ENCODE results near the gene SEC63.

The SEC63 gene

GRCh38 chr6:107849325-107849724, 108.7 kb downstream of the SEC63 start:
- Histone ChIP-seq H3K4me3 (ENCODE audit: low read depth, low read length) (no peak overlapping the region), H3K4me1 (ENCODE audit: control insufficient read depth, insufficient read depth, low read length) (peaks cover 4% of the 10 kb centered on the region; the same call in 1 of the 2 replicates), H3K27me3 (ENCODE audit: control insufficient read depth, insufficient read depth, low read length) (peaks cover 11% of the 10 kb centered on the region; the same call in 1 of the 2 replicates), H3K36me3 (ENCODE audit: control insufficient read depth, insufficient read depth, low read length) (no peaks in the 10 kb centered on the region), H3K9me3 (ENCODE audit: control insufficient read depth, insufficient read depth, low read length) (no peaks in the 10 kb centered on the region), H3K9ac (ENCODE audit: low read depth, low read length) (no peak overlapping the region), H3K27ac (ENCODE audit: low read depth, low read length) (no peak overlapping the region)

GRCh38 chr6:107847844-107848802, 109.9 kb downstream of the SEC63 start:
- H3K4me1 ChIP-seq (ENCODE audit: control insufficient read depth, insufficient read depth, low read length) = peaks cover 4% of the 10 kb centered on the region; the same call in 1 of the 2 replicates
- H3K36me3 ChIP-seq (ENCODE audit: control insufficient read depth, insufficient read depth, low read length) = no peaks in the 10 kb centered on the region
- peak overlapping the region; percentile 52 for H3K9ac ChIP-seq (ENCODE audit: low read depth, low read length)
- H3K27me3 ChIP-seq (ENCODE audit: control insufficient read depth, insufficient read depth, low read length) = peaks cover 11% of the 10 kb centered on the region; the same call in 1 of the 2 replicates
- H3K4me3 ChIP-seq (ENCODE audit: low read depth, low read length) = peak overlapping the region; percentile 77
- no peaks in the 10 kb centered on the region for H3K9me3 ChIP-seq (ENCODE audit: control insufficient read depth, insufficient read depth, low read length)
- no peak overlapping the region for H3K27ac ChIP-seq (ENCODE audit: low read depth, low read length)

DNA sequence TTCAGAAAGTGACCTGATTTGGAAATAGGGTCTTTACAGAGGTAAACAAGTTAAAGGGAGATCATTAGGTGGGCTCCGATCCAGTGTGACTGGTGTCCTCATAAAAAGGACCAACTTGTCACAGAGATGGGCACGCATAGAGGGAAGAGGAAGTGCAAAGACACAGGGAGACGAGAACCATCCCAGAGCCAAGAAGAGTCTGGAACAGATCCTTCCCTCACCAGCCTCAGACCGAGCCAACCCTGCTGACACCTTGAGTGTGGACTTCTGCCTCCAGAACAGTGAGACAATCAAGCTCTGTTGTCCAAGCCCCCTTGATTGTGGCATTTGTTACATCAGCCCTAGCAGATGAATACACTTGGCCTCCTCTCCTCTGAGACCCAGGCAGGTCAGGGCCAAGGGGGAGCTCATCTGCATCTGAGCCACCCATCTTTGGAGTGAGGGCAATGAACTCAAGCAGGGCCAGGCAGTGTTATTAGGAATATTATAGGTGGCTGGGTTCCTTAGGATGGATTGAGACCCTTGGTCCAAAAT, 111.7 kb downstream of the SEC63 start:
- Histone ChIP-seq H3K27me3 (ENCODE audit: control insufficient read depth, insufficient read depth, low read length) (peaks cover 11% of the 10 kb centered on the region; the same call in 1 of the 2 replicates), H3K36me3 (ENCODE audit: control insufficient read depth, insufficient read depth, low read length) (no peaks in the 10 kb centered on the region), H3K9ac (ENCODE audit: low read depth, low read length) (no peak overlapping the region), H3K4me3 (ENCODE audit: low read depth, low read length) (no peak overlapping the region), H3K9me3 (ENCODE audit: control insufficient read depth, insufficient read depth, low read length) (no peaks in the 10 kb centered on the region), H3K27ac (ENCODE audit: low read depth, low read length) (no peak overlapping the region), H3K4me1 (ENCODE audit: control insufficient read depth, insufficient read depth, low read length) (peaks cover 4% of the 10 kb centered on the region; the same call in 1 of the 2 replicates)

DNA sequence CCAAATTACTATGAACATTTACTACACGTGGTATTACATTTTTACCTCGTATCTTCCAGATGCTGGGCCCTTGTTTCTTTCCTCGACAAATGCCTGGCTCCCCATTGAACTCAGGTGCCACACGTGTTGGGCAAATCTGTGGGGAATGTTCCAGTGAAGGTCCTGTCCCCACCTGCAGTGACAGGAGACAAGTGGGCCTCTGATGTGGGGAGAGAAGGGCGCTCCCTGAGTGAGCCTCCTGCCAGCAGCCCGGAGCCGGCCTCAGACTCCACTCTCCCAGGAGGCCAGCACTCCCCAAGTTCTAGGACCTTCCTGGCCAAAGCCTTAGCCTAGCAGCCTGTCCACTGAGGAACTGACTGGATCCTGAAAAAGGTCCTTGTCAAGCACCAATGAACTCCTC, 112.2 kb downstream of the SEC63 start:
- H3K27me3 ChIP-seq (ENCODE audit: control insufficient read depth, insufficient read depth, low read length) = peaks cover 11% of the 10 kb centered on the region; the same call in 1 of the 2 replicates
- H3K27ac ChIP-seq (ENCODE audit: low read depth, low read length) = no peak overlapping the region
- no peak overlapping the region for H3K4me3 ChIP-seq (ENCODE audit: low read depth, low read length)
- H3K9me3 ChIP-seq (ENCODE audit: control insufficient read depth, insufficient read depth, low read length) = no peaks in the 10 kb centered on the region
- H3K9ac ChIP-seq (ENCODE audit: low read depth, low read length) = no peak overlapping the region
- peaks cover 4% of the 10 kb centered on the region; the same call in 1 of the 2 replicates for H3K4me1 ChIP-seq (ENCODE audit: control insufficient read depth, insufficient read depth, low read length)
- H3K36me3 ChIP-seq (ENCODE audit: control insufficient read depth, insufficient read depth, low read length) = no peaks in the 10 kb centered on the region

DNA sequence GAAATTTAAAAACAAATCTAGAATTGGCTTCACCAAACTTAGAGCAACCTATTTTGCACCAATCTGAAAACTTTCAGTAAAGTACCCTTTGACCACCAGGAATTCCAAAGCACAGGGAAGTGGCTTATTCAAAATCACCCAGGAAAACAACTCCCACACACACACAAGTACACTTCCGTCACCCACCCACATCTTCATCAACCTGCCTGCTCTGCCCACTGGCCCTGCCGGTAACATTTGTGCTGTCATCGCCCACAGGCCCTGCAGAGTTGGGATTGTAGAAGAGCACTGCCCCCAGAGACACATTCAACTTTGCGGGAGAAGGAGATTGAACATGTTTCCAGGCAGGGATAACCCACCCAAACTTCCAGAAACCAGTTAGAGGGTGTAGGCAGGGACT, 114.6 kb downstream of the SEC63 start:
- H3K27me3 ChIP-seq (ENCODE audit: control insufficient read depth, insufficient read depth, low read length) = 0 out of 2 replicates have a peak, but pooled peaks cover 5% of the 10 kb centered on the region
- H3K4me3 ChIP-seq (ENCODE audit: low read depth, low read length) = no peak overlapping the region
- no peak overlapping the region for H3K9ac ChIP-seq (ENCODE audit: low read depth, low read length)
- peaks cover 1% of the 10 kb centered on the region; the same call in 1 of the 2 replicates for H3K4me1 ChIP-seq (ENCODE audit: control insufficient read depth, insufficient read depth, low read length)
- H3K36me3 ChIP-seq (ENCODE audit: control insufficient read depth, insufficient read depth, low read length) = no peaks in the 10 kb centered on the region
- no peaks in the 10 kb centered on the region for H3K9me3 ChIP-seq (ENCODE audit: control insufficient read depth, insufficient read depth, low read length)
- no peak overlapping the region for H3K27ac ChIP-seq (ENCODE audit: low read depth, low read length)

DNA sequence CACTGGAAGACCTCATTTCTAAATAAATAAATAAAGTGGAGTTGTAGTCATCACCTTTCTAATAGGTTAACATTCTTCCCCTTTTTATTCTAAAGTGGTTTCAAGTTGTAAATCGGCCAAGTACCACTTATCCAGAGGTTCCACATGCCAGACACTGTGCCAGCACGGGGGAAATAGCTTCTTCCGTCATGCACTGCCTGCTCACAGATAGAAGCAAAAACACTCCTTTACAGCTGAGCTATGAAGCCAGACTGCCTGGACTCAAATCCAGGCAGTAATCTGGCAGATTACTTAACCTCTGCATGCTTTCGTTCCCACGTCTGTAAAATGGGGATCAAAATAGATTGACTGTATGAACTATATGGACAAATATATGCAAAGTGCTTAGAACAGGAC, 116.7 kb downstream of the SEC63 start:
- H3K9me3 ChIP-seq (ENCODE audit: control insufficient read depth, insufficient read depth, low read length) = no peaks in the 10 kb centered on the region
- no peaks in the 10 kb centered on the region for H3K4me1 ChIP-seq (ENCODE audit: control insufficient read depth, insufficient read depth, low read length)
- H3K27ac ChIP-seq (ENCODE audit: low read depth, low read length) = no peak overlapping the region
- H3K4me3 ChIP-seq (ENCODE audit: low read depth, low read length) = no peak overlapping the region
- H3K9ac ChIP-seq (ENCODE audit: low read depth, low read length) = no peak overlapping the region
- H3K27me3 ChIP-seq (ENCODE audit: control insufficient read depth, insufficient read depth, low read length) = no peaks in the 10 kb centered on the region
- H3K36me3 ChIP-seq (ENCODE audit: control insufficient read depth, insufficient read depth, low read length) = no peaks in the 10 kb centered on the region

DNA sequence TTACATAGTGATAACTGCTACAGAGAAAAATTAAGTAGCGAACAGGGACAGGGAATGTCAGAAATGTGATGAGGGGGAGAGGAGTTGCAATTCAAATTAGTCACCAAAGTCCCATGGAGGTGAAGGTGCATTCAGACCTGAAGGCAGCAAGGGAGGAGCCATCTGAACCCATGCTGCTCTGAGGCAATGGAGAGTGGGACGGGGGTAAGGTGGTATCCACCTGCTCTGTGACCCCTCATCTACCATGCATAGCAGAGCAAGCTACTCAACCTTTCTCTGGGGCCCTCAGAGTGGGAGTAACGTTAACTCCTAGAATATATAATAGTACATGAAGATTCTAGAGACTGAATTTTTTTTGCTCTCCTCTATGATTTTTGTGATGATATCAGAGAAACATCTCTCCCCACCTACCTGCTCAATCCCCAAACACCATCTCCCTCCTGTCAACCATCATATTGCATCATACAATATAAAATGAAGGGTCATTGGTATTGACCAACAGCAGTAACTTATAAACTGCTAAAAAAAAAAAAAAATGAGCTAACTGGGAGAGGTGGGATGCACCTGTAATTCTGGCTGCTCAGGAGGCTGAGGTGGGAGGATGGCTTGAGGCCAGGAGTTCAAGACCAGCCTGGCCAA, 117.3 kb downstream of the SEC63 start:
- H3K27ac ChIP-seq (ENCODE audit: low read depth, low read length) = no peak overlapping the region

GRCh38 chr6:107833136-107833535, 124.9 kb downstream of the SEC63 start:
- no peaks in the 10 kb centered on the region for H3K4me1 ChIP-seq (ENCODE audit: control insufficient read depth, insufficient read depth, low read length)
- no peak overlapping the region for H3K9ac ChIP-seq (ENCODE audit: low read depth, low read length)
- H3K9me3 ChIP-seq (ENCODE audit: control insufficient read depth, insufficient read depth, low read length) = no peaks in the 10 kb centered on the region
- H3K27me3 ChIP-seq (ENCODE audit: control insufficient read depth, insufficient read depth, low read length) = no peaks in the 10 kb centered on the region
- no peak overlapping the region for H3K27ac ChIP-seq (ENCODE audit: low read depth, low read length)
- H3K36me3 ChIP-seq (ENCODE audit: control insufficient read depth, insufficient read depth, low read length) = no peaks in the 10 kb centered on the region
- no peak overlapping the region for H3K4me3 ChIP-seq (ENCODE audit: low read depth, low read length)

More for the DNA sequence above, 117.3 kb downstream of the SEC63 start:
- H3K9me3 ChIP-seq (ENCODE audit: control insufficient read depth, insufficient read depth, low read length) = no peaks in the 10 kb centered on the region
- H3K4me3 ChIP-seq (ENCODE audit: low read depth, low read length) = no peak overlapping the region
- H3K4me1 ChIP-seq (ENCODE audit: control insufficient read depth, insufficient read depth, low read length) = no peaks in the 10 kb centered on the region
- no peaks in the 10 kb centered on the region for H3K36me3 ChIP-seq (ENCODE audit: control insufficient read depth, insufficient read depth, low read length)
- H3K9ac ChIP-seq (ENCODE audit: low read depth, low read length) = no peak overlapping the region
- no peaks in the 10 kb centered on the region for H3K27me3 ChIP-seq (ENCODE audit: control insufficient read depth, insufficient read depth, low read length)

DNA sequence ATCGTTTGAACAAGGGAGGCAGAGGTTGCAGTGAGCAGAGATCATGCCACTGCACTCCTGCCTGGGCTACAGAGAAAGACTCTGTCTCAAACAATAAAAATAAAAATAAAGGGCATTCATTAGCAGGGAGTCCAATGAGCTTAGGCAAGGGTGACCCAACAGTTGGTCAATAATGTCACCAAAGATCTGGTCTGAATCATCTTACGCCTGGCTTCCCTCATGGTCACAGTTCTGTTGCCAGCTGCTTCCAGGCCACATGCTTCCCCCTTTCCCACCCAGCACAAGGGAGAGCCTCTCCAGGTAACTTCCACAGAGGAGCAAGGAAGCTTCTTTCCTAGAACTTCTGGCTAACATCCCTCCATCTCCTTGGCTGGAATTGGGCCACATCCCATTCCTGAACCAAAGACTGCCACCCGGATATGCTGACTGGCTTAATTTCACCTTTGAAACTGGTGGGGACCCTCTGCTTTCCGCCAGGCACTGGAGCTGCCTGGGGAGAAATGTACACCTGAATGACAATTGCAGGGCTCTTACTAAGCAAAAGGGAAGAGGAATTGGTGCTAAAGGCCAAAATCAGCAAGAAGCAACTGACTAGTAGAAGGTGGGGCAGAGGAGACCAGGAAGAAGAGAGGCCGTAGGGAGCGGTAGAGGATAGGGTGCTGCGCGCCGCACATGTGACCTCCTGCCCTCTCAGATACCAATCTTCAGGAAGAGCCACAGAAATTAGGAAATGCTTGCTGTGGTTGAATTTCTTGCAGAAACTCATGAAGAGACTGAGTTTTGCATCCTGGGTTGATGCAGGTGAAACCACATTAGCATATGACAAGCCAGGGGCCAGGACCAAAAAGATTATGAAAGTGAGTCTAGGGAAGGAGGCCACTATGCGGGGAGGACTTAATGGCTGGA, 125.6 kb downstream of the SEC63 start:
- no peak overlapping the region for H3K27ac ChIP-seq (ENCODE audit: low read depth, low read length)
- no peak overlapping the region for H3K4me3 ChIP-seq (ENCODE audit: low read depth, low read length)
- H3K27me3 ChIP-seq (ENCODE audit: control insufficient read depth, insufficient read depth, low read length) = no peaks in the 10 kb centered on the region
- no peaks in the 10 kb centered on the region for H3K9me3 ChIP-seq (ENCODE audit: control insufficient read depth, insufficient read depth, low read length)
- H3K9ac ChIP-seq (ENCODE audit: low read depth, low read length) = no peak overlapping the region
- H3K4me1 ChIP-seq (ENCODE audit: control insufficient read depth, insufficient read depth, low read length) = no peaks in the 10 kb centered on the region
- H3K36me3 ChIP-seq (ENCODE audit: control insufficient read depth, insufficient read depth, low read length) = no peaks in the 10 kb centered on the region

- Histone ChIP-seq H3K9me3 (ENCODE audit: control insufficient read depth, insufficient read depth, low read length) (no peaks in the 10 kb centered on the region), H3K27me3 (ENCODE audit: control insufficient read depth, insufficient read depth, low read length) (no peaks in the 10 kb centered on the region), H3K27ac (ENCODE audit: low read depth, low read length) (no peak overlapping the region), H3K9ac (ENCODE audit: low read depth, low read length) (no peak overlapping the region), H3K4me1 (ENCODE audit: control insufficient read depth, insufficient read depth, low read length) (no peaks in the 10 kb centered on the region), H3K36me3 (ENCODE audit: control insufficient read depth, insufficient read depth, low read length) (no peaks in the 10 kb centered on the region), H3K4me3 (ENCODE audit: low read depth, low read length) (no peak overlapping the region)
Measured at GRCh38 chr6:107830060-107830459, 127.9 kb downstream of the SEC63 start.

Data from HUES48 (cell line).